Measurements from ENCODE around the gene RNF223. TPM values are rescaled to one million over a fixed set of nuclear protein-coding genes. Genes with fewer than 3 reads are reported as not detected.

Gene RNF223
- polyA plus RNA-seq, 1 experiment = not detected

GRCh38 chr1:1087351-1088028 is 13.4 kb upstream of the RNF223 start:
- no peak for TF ChIP-seq CTCF (IDR thresholded peaks at IDR 0.05; ENCODE audit: insufficient read depth, low read depth, low read length)
- H3K4me3 ChIP-seq (ENCODE audit: low read depth, low read length) = no peak overlapping the region
- POLR2A ChIA-PET = no interaction called here
- peaks cover 2% of the 10 kb centered on the region; the same call in 1 of the 2 replicates for H3K36me3 ChIP-seq (ENCODE audit: control insufficient read depth, insufficient read depth, low read length)
- no peak for DNase-seq (ENCODE audit: low read depth)
- CTCF ChIA-PET = no interaction called here
- no peaks in the 10 kb centered on the region for H3K27me3 ChIP-seq (ENCODE audit: control insufficient read depth, insufficient read depth, low read length)

DNA sequence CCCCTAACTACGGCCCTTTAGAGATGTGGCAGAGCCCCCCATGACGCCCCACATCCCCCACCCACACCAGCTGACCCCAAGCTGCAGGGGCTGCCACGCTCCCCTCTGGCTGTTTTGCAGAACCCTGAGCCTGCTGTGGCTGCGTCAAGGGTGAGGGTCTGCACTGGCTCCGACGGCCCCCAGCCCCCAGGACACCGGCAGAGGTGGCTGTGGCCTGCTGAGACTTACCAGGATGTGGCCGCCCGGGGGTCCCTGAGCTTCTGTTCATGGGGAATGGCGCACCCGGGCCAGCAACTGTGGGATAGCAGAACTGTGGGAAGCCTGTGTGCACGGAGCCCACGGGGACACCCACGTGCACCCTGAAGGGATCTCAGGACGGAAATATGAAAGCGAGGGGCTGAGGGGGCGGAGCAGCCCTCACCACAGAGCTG is 12.8 kb upstream of the RNF223 start:
- no peak for DNase-seq (ENCODE audit: low read depth)
- TF ChIP-seq CTCF (IDR thresholded peaks at IDR 0.05; ENCODE audit: insufficient read depth, low read depth, low read length) = no peak
- CTCF ChIA-PET = no interaction called here
- peaks cover 2% of the 10 kb centered on the region; the same call in 1 of the 2 replicates for H3K36me3 ChIP-seq (ENCODE audit: control insufficient read depth, insufficient read depth, low read length)
- POLR2A ChIA-PET = no interaction called here
- H3K27me3 ChIP-seq (ENCODE audit: control insufficient read depth, insufficient read depth, low read length) = no peaks in the 10 kb centered on the region
- no peak overlapping the region for H3K4me3 ChIP-seq (ENCODE audit: low read depth, low read length)

DNA sequence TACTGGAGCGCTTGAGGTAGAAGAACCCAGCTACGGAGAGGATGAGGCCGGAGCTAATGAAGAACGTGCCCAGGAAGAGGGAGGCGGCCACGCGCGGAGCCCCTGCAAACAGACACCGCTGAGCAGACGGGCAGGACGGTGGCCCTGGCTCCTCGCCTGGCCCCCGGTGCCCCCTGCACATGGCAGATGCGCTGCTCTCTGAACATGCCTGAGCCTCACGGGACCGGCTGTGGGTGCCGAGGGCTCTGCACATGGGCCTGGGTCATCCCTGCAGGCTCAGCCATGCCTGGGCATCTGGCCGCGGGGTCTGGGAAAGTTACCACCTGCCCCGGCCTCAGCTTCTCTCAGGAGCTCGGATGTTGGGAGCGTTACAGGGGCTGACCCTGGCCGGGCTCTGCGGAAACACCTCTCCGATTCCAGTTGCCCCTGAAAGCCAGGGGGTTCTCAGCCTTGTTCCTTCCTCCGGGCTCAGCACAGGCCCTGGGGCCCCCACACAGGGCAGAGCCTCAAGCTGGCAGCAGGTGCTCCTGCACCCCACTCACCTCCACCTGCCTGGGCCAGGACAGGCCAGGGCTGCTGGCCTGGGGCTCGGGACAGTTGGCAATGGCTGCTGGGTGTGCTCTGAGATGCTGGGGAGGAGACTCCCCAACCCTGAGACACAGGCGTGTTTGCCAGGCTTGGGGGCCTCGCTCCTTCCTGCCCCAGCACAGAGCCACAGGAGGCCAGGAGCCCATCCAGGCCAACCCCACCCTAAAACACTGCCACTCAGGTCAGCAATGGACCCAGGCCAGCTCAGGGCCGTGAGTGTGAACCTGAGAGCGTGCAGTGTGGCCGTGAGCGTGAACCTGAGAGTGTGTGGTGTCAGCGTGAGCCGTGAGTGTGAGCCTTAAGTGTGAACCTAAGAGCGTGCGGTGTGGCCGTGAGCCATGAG is 12.1 kb upstream of the RNF223 start:
- DNase-seq (ENCODE audit: low read depth) = no peak
- POLR2A ChIA-PET = no interaction called here
- H3K27me3 ChIP-seq (ENCODE audit: control insufficient read depth, insufficient read depth, low read length) = no peaks in the 10 kb centered on the region
- CTCF ChIA-PET = no interaction called here
- peaks cover 2% of the 10 kb centered on the region; the same call in 1 of the 2 replicates for H3K36me3 ChIP-seq (ENCODE audit: control insufficient read depth, insufficient read depth, low read length)
- no peak for TF ChIP-seq CTCF (IDR thresholded peaks at IDR 0.05; ENCODE audit: insufficient read depth, low read depth, low read length)
- H3K4me3 ChIP-seq (ENCODE audit: low read depth, low read length) = no peak overlapping the region

- ChIA-PET CTCF (no interaction called here), POLR2A (no interaction called here)
- peaks cover 2% of the 10 kb centered on the region; the same call in 1 of the 2 replicates for H3K36me3 ChIP-seq (ENCODE audit: control insufficient read depth, insufficient read depth, low read length)
- H3K4me3 ChIP-seq (ENCODE audit: low read depth, low read length) = no peak overlapping the region
- no peaks in the 10 kb centered on the region for H3K27me3 ChIP-seq (ENCODE audit: control insufficient read depth, insufficient read depth, low read length)
- TF ChIP-seq CTCF (IDR thresholded peaks at IDR 0.05; ENCODE audit: insufficient read depth, low read depth, low read length) = no peak
- DNase-seq (ENCODE audit: low read depth) = no peak
Measured at GRCh38 chr1:1085171-1085841, 11.2 kb upstream of the RNF223 start.
